H9 (cell line): Measurements from ENCODE around the gene MRGPRX2. TPM values are rescaled to one million over a fixed set of nuclear protein-coding genes. Genes with fewer than 3 reads are reported as not detected.

Experiments
- DNase-seq: peaks from one replicate; pipeline ENCODE4 v3.0.0-alpha.2; 2017
- H2AFZ ChIP-seq: one replicate; pipeline ENCODE4 v1.6.1; 2013; ENCODE audit warnings: mild to moderate bottlenecking, low read length, control low read depth, moderate library complexity
- H2AK5ac ChIP-seq: 2 replicates; pipeline ENCODE4 v1.6.1; 2013; ENCODE audit warnings: low read length, control low read depth, mixed read lengths; ENCODE audit not compliant: insufficient read length
- H2BK120ac ChIP-seq: one replicate; pipeline ENCODE4 v1.6.1; 2013; ENCODE audit warnings: low read depth, mild to moderate bottlenecking, low read length, control low read depth, inconsistent platforms; ENCODE audit not compliant: poor library complexity, severe bottlenecking
- H2BK12ac ChIP-seq: 2 replicates; pipeline ENCODE4 v1.6.1; 2013; ENCODE audit warnings: low read length, control low read depth, mixed read lengths, low read depth; ENCODE audit not compliant: insufficient read length
- H2BK15ac ChIP-seq: 2 replicates; pipeline ENCODE4 v1.6.1; 2013; ENCODE audit warnings: low read depth, low read length, control low read depth
- H2BK20ac ChIP-seq: one replicate; pipeline ENCODE4 v1.6.1; 2013; ENCODE audit warnings: low read depth, mild to moderate bottlenecking, low read length, control low read depth, inconsistent platforms; ENCODE audit not compliant: poor library complexity, severe bottlenecking
- H2BK5ac ChIP-seq: 2 replicates; pipeline ENCODE4 v1.6.1; 2013; ENCODE audit warnings: low read length, control low read depth, mixed read lengths; ENCODE audit not compliant: insufficient read length
- H3K14ac ChIP-seq: 2 replicates; pipeline ENCODE4 v1.6.1; 2013; ENCODE audit warnings: low read length, control low read depth; ENCODE audit not compliant: insufficient read depth
- H3K18ac ChIP-seq: 2 replicates; pipeline ENCODE4 v1.6.1; 2013; ENCODE audit warnings: low read depth, mild to moderate bottlenecking, mixed read lengths, low read length, control low read depth; ENCODE audit not compliant: insufficient read length
- H3K23ac ChIP-seq: 2 replicates; pipeline ENCODE4 v1.6.1; 2013; ENCODE audit warnings: low read length, control low read depth, mixed read lengths, low read depth; ENCODE audit not compliant: insufficient read length
- H3K23me2 ChIP-seq: 2 replicates; pipeline ENCODE4 v1.6.1; 2013; ENCODE audit warnings: low read depth, mild to moderate bottlenecking, mixed read lengths, low read length, control low read depth; ENCODE audit not compliant: insufficient read length, poor library complexity, severe bottlenecking
- H3K27ac ChIP-seq: 2 replicates; pipeline ENCODE4 v1.5.1; 2013; ENCODE audit warnings: low read length, control low read depth, mixed read lengths, low read depth; ENCODE audit not compliant: insufficient read length
- H3K27me3 ChIP-seq: 2 replicates; pipeline ENCODE4 v1.6.1; 2013; ENCODE audit warnings: low read length, control low read depth, inconsistent platforms; ENCODE audit not compliant: insufficient read depth
- H3K4ac ChIP-seq: 2 replicates; pipeline ENCODE4 v1.6.1; 2013; ENCODE audit warnings: low read depth, mild to moderate bottlenecking, control low read depth, inconsistent platforms, low read length, moderate library complexity
- H3K4me1 ChIP-seq: 2 replicates; pipeline ENCODE4 v1.6.1; 2013; ENCODE audit warnings: low read length, control low read depth, inconsistent platforms; ENCODE audit not compliant: insufficient read depth
- H3K4me2 ChIP-seq: 2 replicates; pipeline ENCODE4 v1.6.1; 2013; ENCODE audit warnings: low read length, control low read depth, mixed read lengths; ENCODE audit not compliant: insufficient read length, insufficient read depth
- H3K56ac ChIP-seq: 2 replicates; pipeline ENCODE4 v1.6.1; 2013; ENCODE audit warnings: low read depth, mild to moderate bottlenecking, mixed read lengths, low read length, control low read depth; ENCODE audit not compliant: insufficient read length
- H3K79me1 ChIP-seq: 2 replicates; pipeline ENCODE4 v1.6.1; 2013; ENCODE audit warnings: low read depth, mild to moderate bottlenecking, moderate library complexity, low read length, control low read depth, inconsistent platforms; ENCODE audit not compliant: insufficient read depth, poor library complexity, severe bottlenecking
- H3K79me2 ChIP-seq: 2 replicates; pipeline ENCODE4 v1.6.1; 2013; ENCODE audit warnings: low read length, control low read depth, inconsistent platforms; ENCODE audit not compliant: insufficient read depth
- H3K9ac ChIP-seq: 2 replicates; pipeline ENCODE4 v1.6.1; 2013; ENCODE audit warnings: low read length, control low read depth, mixed read lengths; ENCODE audit not compliant: insufficient read length; ENCODE audit errors: extremely low read depth
- H3K9me3 ChIP-seq: one replicate; pipeline ENCODE4 v1.6.1; 2013; ENCODE audit warnings: low read depth, low read length, inconsistent platforms; ENCODE audit not compliant: control insufficient read depth
- H3T11ph ChIP-seq: one replicate; pipeline ENCODE4 v1.6.1; 2013; ENCODE audit warnings: mild to moderate bottlenecking, low read length, control low read depth, inconsistent platforms
- H4K20me1 ChIP-seq: one replicate; pipeline ENCODE4 v1.6.1; 2013; ENCODE audit not compliant: control insufficient read depth, insufficient read length, insufficient read depth
- H4K5ac ChIP-seq: 2 replicates; pipeline ENCODE4 v1.6.1; 2013; ENCODE audit warnings: low read depth, mild to moderate bottlenecking, mixed read lengths, low read length, control low read depth; ENCODE audit not compliant: insufficient read length
- H4K8ac ChIP-seq: replicated peaks from 2 replicates; pipeline ENCODE4 v1.6.1; 2013; ENCODE audit warnings: low read length, control low read depth, mixed read lengths, low read depth; ENCODE audit not compliant: insufficient read length
- H4K91ac ChIP-seq: 2 replicates; pipeline ENCODE4 v1.6.1; 2013; ENCODE audit warnings: low read depth, mild to moderate bottlenecking, moderate library complexity, mixed read lengths, low read length, control low read depth; ENCODE audit not compliant: insufficient read length
- H3K27ac Mint-ChIP-seq, 3 experiments: 2 replicates in 2 of 3; 3 replicates in 1 of 3; pipeline ENCODE4 v1.8.0; 2020 to 2021; ENCODE audit warnings: mixed read lengths in 3 of 3, mild to moderate bottlenecking in 1 of 3, moderate library complexity in 1 of 3
- H3K27me3 Mint-ChIP-seq: 2 replicates; pipeline ENCODE4 v1.8.0; 2021; ENCODE audit warnings: low read depth, mild to moderate bottlenecking, moderate library complexity, mixed read lengths
- H3K36me3 Mint-ChIP-seq, 3 experiments: 2 replicates in 2 of 3; 3 replicates in 1 of 3; pipeline ENCODE4 v1.8.0; 2020 to 2021; ENCODE audit warnings: low read depth in 3 of 3, mixed read lengths in 3 of 3; ENCODE audit not compliant: insufficient read depth in 1 of 3
- H3K4me1 Mint-ChIP-seq, 2 experiments: 2 replicates each; pipeline ENCODE4 v1.8.0; 2020; ENCODE audit warnings: mixed read lengths in 2 of 2
- H3K4me3 Mint-ChIP-seq, 2 experiments: 2 replicates in 1 of 2; 3 replicates in 1 of 2; pipeline ENCODE4 v1.8.0; 2020 to 2021; ENCODE audit warnings: mild to moderate bottlenecking in 2 of 2, mixed read lengths in 2 of 2, moderate library complexity in 1 of 2
- H3K9me3 Mint-ChIP-seq, 2 experiments: 2 replicates in 1 of 2; 3 replicates in 1 of 2; pipeline ENCODE4 v1.8.0; 2020; ENCODE audit warnings: mild to moderate bottlenecking in 2 of 2, mixed read lengths in 2 of 2, moderate library complexity in 1 of 2
- CTCF ChIP-seq: fragments of 200-600 bp; sonication (generic); conservative IDR thresholded peaks from 3 replicates; pipeline ENCODE4 v1.8.0; 2021; ENCODE audit warnings: antibody characterized with exemption, mild to moderate bottlenecking
- WGBS: extraction: QIAGEN DNeasy Blood & Tissue Kit; methylation state at CpG from one replicate; pipeline ENCODE4 v1.1.7; 2013; ENCODE audit warnings: missing lambda C conversion rate, low lambda C conversion rate, mixed read lengths; ENCODE audit not compliant: insufficient read length; ENCODE audit errors: extremely low coverage; 5-methylcytosine and 5-hydroxymethylcytosine counted together
- total RNA-seq: library from RNA; stranded (reverse); gene quantifications from 2 replicates; pipeline ENCODE4 v1.2.1, GENCODE V29; 2021

MRGPRX2 gene
- total RNA-seq, 1 experiment from 2014 or later, result not detected

- Histone ChIP-seq H3K9me3 (no peaks in the 10 kb centered on the region), H3K27ac (no peak overlapping the region), H3K56ac (no peak overlapping the region), H2BK120ac (no peak overlapping the region), H3K4me2 (no peak overlapping the region), H3K23me2 (no peaks in the 10 kb centered on the region), H3K23ac (no peak overlapping the region), H2BK20ac (no peak overlapping the region), H2BK5ac (no peak overlapping the region), H4K5ac (no peak overlapping the region), H3K9ac (no peak overlapping the region), H3K27me3 (no peaks in the 10 kb centered on the region; the same call in 1 of the 2 replicates), H3K4ac (no peak overlapping the region), H2BK12ac (no peak overlapping the region), H4K8ac (no peak overlapping the region), H4K91ac (no peak overlapping the region), H3T11ph (no peak overlapping the region), H4K20me1 (no peaks in the 10 kb centered on the region), H2AFZ (no peak overlapping the region), H3K18ac (no peak overlapping the region), H2BK15ac (no peak overlapping the region), H3K4me1 (no peaks in the 10 kb centered on the region; the same call in 1 of the 2 replicates), H3K79me2 (no peaks in the 10 kb centered on the region), H3K79me1 (no peaks in the 10 kb centered on the region), H2AK5ac (no peak overlapping the region), H3K14ac (no peak overlapping the region)
- no peak overlapping the region for H3K4me3 Mint-ChIP-seq
- TF ChIP-seq CTCF, result no peak
- H3K4me1 Mint-ChIP-seq, result peaks cover 9 to 12% of the 10 kb centered on the region in 2 experiments; a peak in 3 of 4 replicates
- no CpG with 5 or more reads among the region's 1 CpG for WGBS
- DNase-seq, result no peak
- peaks cover 6% of the 10 kb centered on the region for H3K27me3 Mint-ChIP-seq
- H3K27ac Mint-ChIP-seq, result no peak overlapping the region
- no peaks in the 10 kb centered on the region; a peak in 1 of 5 replicates for H3K9me3 Mint-ChIP-seq
- no peaks in the 10 kb centered on the region; a peak in 1 of 7 replicates for H3K36me3 Mint-ChIP-seq
Observed at GRCh38 chr11:19102521-19102900, 42.0 kb upstream of the MRGPRX2 start.
